GM23248 (cell line): ENCODE measurements around the gene SCRN2.

Experiments
- EZH2 ChIP-seq: fragments of 200-600 bp; sonication (generic); IDR thresholded peaks from 2 replicates; pipeline ENCODE4 v1.6.1; 2018; ENCODE audit warnings: antibody characterized with exemption, mild to moderate bottlenecking; ENCODE audit not compliant: insufficient read depth, poor library complexity, severe bottlenecking
- EZH2phosphoT487 ChIP-seq: fragments of 200-600 bp; sonication (generic); IDR thresholded peaks from 2 replicates; pipeline ENCODE4 v1.6.1; 2018; ENCODE audit warnings: antibody characterized with exemption, moderate library complexity, mild to moderate bottlenecking, low read depth; ENCODE audit not compliant: insufficient read depth

DNA sequence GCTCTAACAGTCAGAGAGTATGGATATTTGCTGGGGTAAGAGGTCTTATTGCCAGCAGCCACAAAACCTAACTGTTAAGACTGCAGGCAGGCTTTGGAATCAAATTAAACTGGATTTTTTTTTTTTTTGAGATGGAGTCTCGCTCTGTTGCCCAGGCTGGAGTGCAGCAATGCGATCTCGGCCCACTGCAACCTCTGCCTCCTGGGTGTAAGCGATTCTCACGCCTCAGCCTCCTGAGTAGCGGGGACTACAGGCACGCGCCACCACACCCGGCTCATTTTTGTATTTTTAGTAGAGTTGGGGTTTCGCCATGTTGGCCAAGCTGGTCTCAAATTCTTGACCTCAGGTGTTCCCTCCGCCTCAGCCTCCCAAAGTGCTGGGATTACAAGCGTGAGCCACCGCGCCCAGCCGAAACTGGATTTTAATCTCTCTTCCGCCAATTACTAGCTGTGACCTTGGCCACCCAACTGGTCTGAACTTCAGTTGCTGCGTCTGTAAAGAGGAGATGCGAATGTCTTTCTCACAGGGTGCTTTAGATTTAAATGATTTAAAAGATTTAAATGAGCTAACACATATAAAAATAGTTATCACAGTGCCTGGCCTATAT is 10.6 kb downstream of the SCRN2 start:
- TF ChIP-seq EZH2 (no peak), EZH2phosphoT487 (no peak)
